ENCODE data around the gene LARGE1. TPM values are rescaled to one million over a fixed set of nuclear protein-coding genes. Genes with fewer than 3 reads are reported as not detected.

Gene LARGE1
- total RNA-seq, 6 experiments from 2014 or later, result 12.2 to 28.3 (median 15.2) TPM

DNA sequence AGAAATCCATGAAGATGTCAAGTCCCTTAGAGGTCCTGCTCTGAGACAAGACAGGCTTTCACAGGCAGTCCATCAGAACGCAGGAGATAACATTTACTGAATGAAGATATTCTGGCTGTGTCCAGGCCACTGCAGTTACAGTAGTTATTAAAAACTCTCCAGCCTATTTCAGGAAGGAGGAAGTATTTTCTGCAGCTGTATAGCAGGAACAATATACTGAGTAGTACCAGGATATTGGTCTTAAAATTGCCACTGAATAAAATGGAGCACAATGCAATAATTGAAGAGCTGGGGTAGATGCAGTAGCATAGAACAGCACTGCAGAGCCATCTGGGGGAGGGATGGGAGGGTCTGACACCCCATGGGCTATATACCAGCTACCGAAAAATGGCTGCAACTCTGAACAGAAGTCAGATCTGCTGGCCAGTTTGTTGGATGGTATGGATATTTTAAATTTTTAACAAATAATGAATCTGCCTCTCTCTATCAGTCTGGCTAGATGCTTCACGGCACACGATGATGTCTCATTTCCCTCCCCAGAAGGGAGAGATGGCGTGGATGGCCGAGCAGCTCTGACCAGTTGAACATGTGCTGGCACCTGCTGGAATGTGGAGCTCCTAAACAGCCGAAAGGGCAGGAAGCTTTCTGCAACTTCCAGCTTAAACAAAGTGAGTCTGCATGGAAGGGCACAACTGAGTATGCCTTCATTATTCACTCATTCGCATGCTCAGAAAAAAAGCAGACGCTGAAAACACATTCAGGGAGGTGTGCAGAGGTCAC is 520.0 kb downstream of the LARGE1 start:
- ATAC-seq (no peak), DNase-seq (no peak)
- no peaks in the 10 kb centered on the region for H3K4me1 ChIP-seq
- no peak overlapping the region for H3K27ac ChIP-seq
- 87% methylated on average over 8 of the region's 9 CpGs for WGBS (ENCODE audit: insufficient coverage, low coverage, low lambda C conversion rate, missing lambda C conversion rate)
- TF ChIP-seq, protein P1, sequence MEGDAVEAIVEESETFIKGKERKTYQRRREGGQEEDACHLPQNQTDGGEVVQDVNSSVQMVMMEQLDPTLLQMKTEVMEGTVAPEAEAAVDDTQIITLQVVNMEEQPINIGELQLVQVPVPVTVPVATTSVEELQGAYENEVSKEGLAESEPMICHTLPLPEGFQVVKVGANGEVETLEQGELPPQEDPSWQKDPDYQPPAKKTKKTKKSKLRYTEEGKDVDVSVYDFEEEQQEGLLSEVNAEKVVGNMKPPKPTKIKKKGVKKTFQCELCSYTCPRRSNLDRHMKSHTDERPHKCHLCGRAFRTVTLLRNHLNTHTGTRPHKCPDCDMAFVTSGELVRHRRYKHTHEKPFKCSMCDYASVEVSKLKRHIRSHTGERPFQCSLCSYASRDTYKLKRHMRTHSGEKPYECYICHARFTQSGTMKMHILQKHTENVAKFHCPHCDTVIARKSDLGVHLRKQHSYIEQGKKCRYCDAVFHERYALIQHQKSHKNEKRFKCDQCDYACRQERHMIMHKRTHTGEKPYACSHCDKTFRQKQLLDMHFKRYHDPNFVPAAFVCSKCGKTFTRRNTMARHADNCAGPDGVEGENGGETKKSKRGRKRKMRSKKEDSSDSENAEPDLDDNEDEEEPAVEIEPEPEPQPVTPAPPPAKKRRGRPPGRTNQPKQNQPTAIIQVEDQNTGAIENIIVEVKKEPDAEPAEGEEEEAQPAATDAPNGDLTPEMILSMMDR (IDR thresholded peaks at IDR 0.05), result no peak
- TF ChIP-seq POLR2A (IDR thresholded peaks at IDR 0.05), result no peak
- H3K4me3 ChIP-seq, result no peak overlapping the region
- intact Hi-C loops (cut with DNase I), result no loop called here
- no peaks in the 10 kb centered on the region for H3K9me3 ChIP-seq
- H3K36me3 ChIP-seq, result no peaks in the 10 kb centered on the region
- no peaks in the 10 kb centered on the region for H3K27me3 ChIP-seq

DNA sequence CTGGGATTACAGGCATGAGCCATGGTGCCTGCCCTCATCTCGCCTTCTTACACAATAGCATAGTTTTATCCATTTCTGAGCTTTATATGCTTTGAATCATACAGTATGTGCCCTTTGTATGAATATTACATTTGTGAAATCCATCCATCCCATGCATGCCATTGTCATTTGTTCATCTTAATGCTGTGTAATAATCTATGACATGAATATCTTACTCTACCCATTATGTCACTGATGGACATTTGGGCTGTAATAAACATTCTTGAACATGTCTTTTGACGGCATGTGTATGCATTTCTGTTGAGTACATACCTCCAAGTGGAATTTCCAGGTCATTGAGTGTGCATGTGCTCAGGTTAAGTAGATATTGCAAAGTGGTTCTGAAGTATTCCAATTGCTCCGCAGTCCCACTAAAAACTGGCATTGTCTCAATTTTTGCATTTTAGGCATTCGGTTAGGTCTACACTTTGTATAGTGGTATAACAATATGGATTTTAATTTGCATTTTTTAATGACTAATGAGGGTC is 522.8 kb downstream of the LARGE1 start:
- Histone ChIP-seq H3K27me3 (no peaks in the 10 kb centered on the region), H3K9me3 (no peaks in the 10 kb centered on the region), H3K36me3 (no peaks in the 10 kb centered on the region), H3K4me3 (no peak overlapping the region), H3K4me1 (peaks cover 0 to 18% (median 4%) of the 10 kb centered on the region in 4 donors), H3K27ac (no peak overlapping the region)
- ATAC-seq (no peak), DNase-seq (no peak)
- intact Hi-C loops (cut with DNase I), result no loop called here
- 98% methylated on average over 4 of the region's 4 CpGs for WGBS (ENCODE audit: insufficient coverage, low coverage, low lambda C conversion rate, missing lambda C conversion rate)
- TF ChIP-seq, protein P1 (IDR thresholded peaks at IDR 0.05), result no peak
- TF ChIP-seq POLR2A (IDR thresholded peaks at IDR 0.05), result no peak

DNA sequence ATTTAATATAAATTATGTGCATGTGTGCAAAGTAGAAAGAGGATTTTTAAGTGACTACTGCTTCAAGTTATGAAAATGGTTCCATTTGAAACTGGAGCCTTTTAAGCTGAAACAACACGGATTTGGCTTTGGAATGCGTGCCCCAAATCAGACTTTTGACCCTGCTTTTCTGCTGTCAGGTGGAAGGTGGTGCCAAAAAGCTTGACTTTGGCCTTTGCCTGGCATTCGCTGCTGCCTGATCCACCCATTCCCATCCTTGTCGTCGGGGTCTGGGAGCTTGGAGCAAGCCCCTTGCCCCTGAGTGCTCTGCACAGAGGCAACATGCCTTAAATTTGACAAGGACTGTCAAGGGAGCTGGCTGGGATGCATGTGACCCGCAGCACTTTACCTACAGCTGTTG is 526.8 kb downstream of the LARGE1 start:
- TF ChIP-seq, protein P1 (IDR thresholded peaks at IDR 0.05), result no peak
- no peak for TF ChIP-seq POLR2A (IDR thresholded peaks at IDR 0.05)
- H3K4me1 ChIP-seq, result peaks cover 0 to 32% (median 10%) of the 10 kb centered on the region in 4 donors
- H3K36me3 ChIP-seq, result no peaks in the 10 kb centered on the region
- no peaks in the 10 kb centered on the region for H3K27me3 ChIP-seq
- DNase-seq (peak; percentile 58 to 89 (median 79)), ATAC-seq (peak; percentile 89 to 95 (median 90))
- intact Hi-C loops (cut with DNase I), result no loop called here
- WGBS (ENCODE audit: insufficient coverage, low coverage, low lambda C conversion rate, missing lambda C conversion rate), result 7% methylated on average over 6 of the region's 6 CpGs
- H3K4me3 ChIP-seq, result peak overlapping the region in 1 of 3 donors; percentile 19
- peak overlapping the region; percentile 15 to 78 (median 70) for H3K27ac ChIP-seq
- H3K9me3 ChIP-seq, result no peaks in the 10 kb centered on the region

DNA sequence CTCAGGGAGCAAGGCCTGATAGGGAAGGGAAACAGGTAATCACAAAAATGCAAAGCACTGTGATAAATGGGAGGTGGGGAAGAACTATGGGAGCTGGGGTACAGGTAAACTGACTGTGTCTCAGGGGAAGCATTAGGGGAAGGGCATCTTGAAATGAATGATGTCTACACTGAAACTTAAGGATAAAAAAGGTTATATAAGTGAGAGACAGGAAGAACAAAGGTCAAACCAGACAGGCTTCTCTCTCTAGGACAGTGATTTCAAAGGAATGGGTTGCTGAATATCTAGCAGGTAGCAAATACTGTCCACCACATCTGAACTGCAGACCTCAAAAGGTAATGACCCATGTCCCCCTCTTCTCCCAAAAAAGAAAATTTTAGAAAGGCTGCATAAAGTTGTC is 529.0 kb downstream of the LARGE1 start:
- intact Hi-C loops (cut with DNase I), result no loop called here

More for the DNA sequence above, 529.0 kb downstream of the LARGE1 start:
- no peak overlapping the region for H3K4me3 ChIP-seq
- no peaks in the 10 kb centered on the region for H3K27me3 ChIP-seq
- DNase-seq (no peak), ATAC-seq (peak in 2 of 4 donors; percentile 15 to 16)
- H3K27ac ChIP-seq, result no peak overlapping the region
- H3K4me1 ChIP-seq, result peaks cover 0 to 32% (median 10%) of the 10 kb centered on the region in 4 donors
- no peak for TF ChIP-seq POLR2A (IDR thresholded peaks at IDR 0.05)
- TF ChIP-seq, protein P1 (IDR thresholded peaks at IDR 0.05), result no peak
- no peaks in the 10 kb centered on the region for H3K9me3 ChIP-seq
- no peaks in the 10 kb centered on the region for H3K36me3 ChIP-seq
